H9 (cell line): ENCODE results near the gene TMEM120B. TPM values are rescaled to one million over a fixed set of nuclear protein-coding genes. Genes with fewer than 3 reads are reported as not detected.

ENCODE experiments used
- DNase-seq: peaks from one replicate; pipeline ENCODE4 v3.0.0-alpha.2; 2017
- H2AFZ ChIP-seq: one replicate; pipeline ENCODE4 v1.6.1; 2013; ENCODE audit warnings: mild to moderate bottlenecking, low read length, control low read depth, moderate library complexity
- H2AK5ac ChIP-seq: 2 replicates; pipeline ENCODE4 v1.6.1; 2013; ENCODE audit warnings: low read length, control low read depth, mixed read lengths; ENCODE audit not compliant: insufficient read length
- H2BK120ac ChIP-seq: one replicate; pipeline ENCODE4 v1.6.1; 2013; ENCODE audit warnings: low read depth, mild to moderate bottlenecking, low read length, control low read depth, inconsistent platforms; ENCODE audit not compliant: poor library complexity, severe bottlenecking
- H2BK12ac ChIP-seq: 2 replicates; pipeline ENCODE4 v1.6.1; 2013; ENCODE audit warnings: low read length, control low read depth, mixed read lengths, low read depth; ENCODE audit not compliant: insufficient read length
- H2BK15ac ChIP-seq: 2 replicates; pipeline ENCODE4 v1.6.1; 2013; ENCODE audit warnings: low read depth, low read length, control low read depth
- H2BK20ac ChIP-seq: one replicate; pipeline ENCODE4 v1.6.1; 2013; ENCODE audit warnings: low read depth, mild to moderate bottlenecking, low read length, control low read depth, inconsistent platforms; ENCODE audit not compliant: poor library complexity, severe bottlenecking
- H2BK5ac ChIP-seq: 2 replicates; pipeline ENCODE4 v1.6.1; 2013; ENCODE audit warnings: low read length, control low read depth, mixed read lengths; ENCODE audit not compliant: insufficient read length
- H3K14ac ChIP-seq: 2 replicates; pipeline ENCODE4 v1.6.1; 2013; ENCODE audit warnings: low read length, control low read depth; ENCODE audit not compliant: insufficient read depth
- H3K18ac ChIP-seq: 2 replicates; pipeline ENCODE4 v1.6.1; 2013; ENCODE audit warnings: low read depth, mild to moderate bottlenecking, mixed read lengths, low read length, control low read depth; ENCODE audit not compliant: insufficient read length
- H3K23ac ChIP-seq: 2 replicates; pipeline ENCODE4 v1.6.1; 2013; ENCODE audit warnings: low read length, control low read depth, mixed read lengths, low read depth; ENCODE audit not compliant: insufficient read length
- H3K23me2 ChIP-seq: 2 replicates; pipeline ENCODE4 v1.6.1; 2013; ENCODE audit warnings: low read depth, mild to moderate bottlenecking, mixed read lengths, low read length, control low read depth; ENCODE audit not compliant: insufficient read length, poor library complexity, severe bottlenecking
- H3K27ac ChIP-seq: 2 replicates; pipeline ENCODE4 v1.5.1; 2013; ENCODE audit warnings: low read length, control low read depth, mixed read lengths, low read depth; ENCODE audit not compliant: insufficient read length
- H3K27me3 ChIP-seq: 2 replicates; pipeline ENCODE4 v1.6.1; 2013; ENCODE audit warnings: low read length, control low read depth, inconsistent platforms; ENCODE audit not compliant: insufficient read depth
- H3K4ac ChIP-seq: 2 replicates; pipeline ENCODE4 v1.6.1; 2013; ENCODE audit warnings: low read depth, mild to moderate bottlenecking, control low read depth, inconsistent platforms, low read length, moderate library complexity
- H3K4me1 ChIP-seq: 2 replicates; pipeline ENCODE4 v1.6.1; 2013; ENCODE audit warnings: low read length, control low read depth, inconsistent platforms; ENCODE audit not compliant: insufficient read depth
- H3K4me2 ChIP-seq: 2 replicates; pipeline ENCODE4 v1.6.1; 2013; ENCODE audit warnings: low read length, control low read depth, mixed read lengths; ENCODE audit not compliant: insufficient read length, insufficient read depth
- H3K56ac ChIP-seq: 2 replicates; pipeline ENCODE4 v1.6.1; 2013; ENCODE audit warnings: low read depth, mild to moderate bottlenecking, mixed read lengths, low read length, control low read depth; ENCODE audit not compliant: insufficient read length
- H3K79me1 ChIP-seq: 2 replicates; pipeline ENCODE4 v1.6.1; 2013; ENCODE audit warnings: low read depth, mild to moderate bottlenecking, moderate library complexity, low read length, control low read depth, inconsistent platforms; ENCODE audit not compliant: insufficient read depth, poor library complexity, severe bottlenecking
- H3K79me2 ChIP-seq: 2 replicates; pipeline ENCODE4 v1.6.1; 2013; ENCODE audit warnings: low read length, control low read depth, inconsistent platforms; ENCODE audit not compliant: insufficient read depth
- H3K9ac ChIP-seq: 2 replicates; pipeline ENCODE4 v1.6.1; 2013; ENCODE audit warnings: low read length, control low read depth, mixed read lengths; ENCODE audit not compliant: insufficient read length; ENCODE audit errors: extremely low read depth
- H3K9me3 ChIP-seq: one replicate; pipeline ENCODE4 v1.6.1; 2013; ENCODE audit warnings: low read depth, low read length, inconsistent platforms; ENCODE audit not compliant: control insufficient read depth
- H3T11ph ChIP-seq: one replicate; pipeline ENCODE4 v1.6.1; 2013; ENCODE audit warnings: mild to moderate bottlenecking, low read length, control low read depth, inconsistent platforms
- H4K20me1 ChIP-seq: one replicate; pipeline ENCODE4 v1.6.1; 2013; ENCODE audit not compliant: control insufficient read depth, insufficient read length, insufficient read depth
- H4K5ac ChIP-seq: 2 replicates; pipeline ENCODE4 v1.6.1; 2013; ENCODE audit warnings: low read depth, mild to moderate bottlenecking, mixed read lengths, low read length, control low read depth; ENCODE audit not compliant: insufficient read length
- H4K8ac ChIP-seq: replicated peaks from 2 replicates; pipeline ENCODE4 v1.6.1; 2013; ENCODE audit warnings: low read length, control low read depth, mixed read lengths, low read depth; ENCODE audit not compliant: insufficient read length
- H4K91ac ChIP-seq: 2 replicates; pipeline ENCODE4 v1.6.1; 2013; ENCODE audit warnings: low read depth, mild to moderate bottlenecking, moderate library complexity, mixed read lengths, low read length, control low read depth; ENCODE audit not compliant: insufficient read length
- H3K27ac Mint-ChIP-seq, 3 experiments: 2 replicates in 2 of 3; 3 replicates in 1 of 3; pipeline ENCODE4 v1.8.0; 2020 to 2021; ENCODE audit warnings: mixed read lengths in 3 of 3, mild to moderate bottlenecking in 1 of 3, moderate library complexity in 1 of 3
- H3K27me3 Mint-ChIP-seq: 2 replicates; pipeline ENCODE4 v1.8.0; 2021; ENCODE audit warnings: low read depth, mild to moderate bottlenecking, moderate library complexity, mixed read lengths
- H3K36me3 Mint-ChIP-seq, 3 experiments: 2 replicates in 2 of 3; 3 replicates in 1 of 3; pipeline ENCODE4 v1.8.0; 2020 to 2021; ENCODE audit warnings: low read depth in 3 of 3, mixed read lengths in 3 of 3; ENCODE audit not compliant: insufficient read depth in 1 of 3
- H3K4me1 Mint-ChIP-seq, 2 experiments: 2 replicates each; pipeline ENCODE4 v1.8.0; 2020; ENCODE audit warnings: mixed read lengths in 2 of 2
- H3K4me3 Mint-ChIP-seq, 2 experiments: 2 replicates in 1 of 2; 3 replicates in 1 of 2; pipeline ENCODE4 v1.8.0; 2020 to 2021; ENCODE audit warnings: mild to moderate bottlenecking in 2 of 2, mixed read lengths in 2 of 2, moderate library complexity in 1 of 2
- H3K9me3 Mint-ChIP-seq, 2 experiments: 2 replicates in 1 of 2; 3 replicates in 1 of 2; pipeline ENCODE4 v1.8.0; 2020; ENCODE audit warnings: mild to moderate bottlenecking in 2 of 2, mixed read lengths in 2 of 2, moderate library complexity in 1 of 2
- CTCF ChIP-seq: fragments of 200-600 bp; sonication (generic); conservative IDR thresholded peaks from 3 replicates; pipeline ENCODE4 v1.8.0; 2021; ENCODE audit warnings: antibody characterized with exemption, mild to moderate bottlenecking
- WGBS: extraction: QIAGEN DNeasy Blood & Tissue Kit; methylation state at CpG from one replicate; pipeline ENCODE4 v1.1.7; 2013; ENCODE audit warnings: missing lambda C conversion rate, low lambda C conversion rate, mixed read lengths; ENCODE audit not compliant: insufficient read length; ENCODE audit errors: extremely low coverage; 5-methylcytosine and 5-hydroxymethylcytosine counted together
- total RNA-seq: library from RNA; stranded (reverse); gene quantifications from 2 replicates; pipeline ENCODE4 v1.2.1, GENCODE V29; 2021

TMEM120B gene
- total RNA-seq, 1 experiment from 2014 or later, result 25.8 TPM

- H3K27ac ChIP-seq, result no peak overlapping the region
- no peak overlapping the region for H4K8ac ChIP-seq
- TF ChIP-seq CTCF, result peak; percentile 68
- no peaks in the 10 kb centered on the region for H3K4me1 ChIP-seq
- H2BK20ac ChIP-seq, result no peak overlapping the region
- H3K56ac ChIP-seq, result no peak overlapping the region
- H3K36me3 Mint-ChIP-seq, result peaks cover 2 to 20% (median 10%) of the 10 kb centered on the region in 3 experiments; a peak in 5 of 7 replicates
- H2BK120ac ChIP-seq, result no peak overlapping the region
- peak; percentile 82 for DNase-seq
- no peak overlapping the region for H2BK15ac ChIP-seq
- H3K23me2 ChIP-seq, result peaks cover 7% of the 10 kb centered on the region
- no peaks in the 10 kb centered on the region for H3K9me3 Mint-ChIP-seq
- no peak overlapping the region for H3K23ac ChIP-seq
- no peaks in the 10 kb centered on the region for H3K27me3 ChIP-seq
- no peak overlapping the region for H3K4me3 Mint-ChIP-seq
- no peaks in the 10 kb centered on the region for H3K79me1 ChIP-seq
- no peak overlapping the region for H3T11ph ChIP-seq
- H2BK5ac ChIP-seq, result no peak overlapping the region
- H3K27me3 Mint-ChIP-seq, result no peaks in the 10 kb centered on the region
- H4K20me1 ChIP-seq, result no peaks in the 10 kb centered on the region
- no CpG with 5 or more reads among the region's 18 CpGs for WGBS
- peak overlapping the region; percentile 15 to 68 (median 66); a peak in 4 of 7 replicates for H3K27ac Mint-ChIP-seq
- no peak overlapping the region for H4K5ac ChIP-seq
- no peak overlapping the region for H3K9ac ChIP-seq
- H2AFZ ChIP-seq, result no peak overlapping the region
- no peak overlapping the region for H2AK5ac ChIP-seq
- no peak overlapping the region for H3K18ac ChIP-seq
- H3K9me3 ChIP-seq, result no peaks in the 10 kb centered on the region
- no peak overlapping the region for H3K4ac ChIP-seq
- H2BK12ac ChIP-seq, result no peak overlapping the region
- H4K91ac ChIP-seq, result no peak overlapping the region
- no peak overlapping the region for H3K14ac ChIP-seq
- H3K4me1 Mint-ChIP-seq, result peaks cover 25 to 37% of the 10 kb centered on the region in 2 experiments
- H3K4me2 ChIP-seq, result no peak overlapping the region
- H3K79me2 ChIP-seq, result no peaks in the 10 kb centered on the region
These were observed 43.6 kb upstream of the TMEM120B start for GRCh38 chr12:121668750-121669520.
